Fibroblast of pulmonary artery (primary cell): ENCODE measurements around the gene CAPN9.

Experiments
- DNase-seq: peaks from one replicate; pipeline ENCODE4 v3.0.0-alpha.2; 2010; ENCODE audit warnings: low read depth
- H3K4me3 ChIP-seq: replicated peaks from 2 replicates; pipeline ENCODE4 v1.5.1; 2011; ENCODE audit warnings: low read depth, mild to moderate bottlenecking, control low read depth, low read length, moderate library complexity
- CTCF ChIP-seq: IDR thresholded peaks from 2 replicates; pipeline ENCODE4 v1.5.1; 2011; ENCODE audit warnings: mild to moderate bottlenecking, control low read depth, low read length, inconsistent platforms; ENCODE audit errors: missing control alignments

The CAPN9 gene

GRCh38 chr1:230706887-230707731 is 40.1 kb upstream of the CAPN9 start:
- H3K4me3 ChIP-seq: no peak overlapping the region
- TF ChIP-seq CTCF: no peak
- no peak for DNase-seq

- no peak for DNase-seq
- TF ChIP-seq CTCF: no peak
Observed at GRCh38 chr1:230707732-230708630, 39.2 kb upstream of the CAPN9 start.

GRCh38 chr1:230708631-230709580 is 38.3 kb upstream of the CAPN9 start:
- H3K4me3 ChIP-seq: no peak overlapping the region
- no peak for TF ChIP-seq CTCF
- no peak for DNase-seq

More at GRCh38 chr1:230707732-230708630, 39.2 kb upstream of the CAPN9 start:
- no peak overlapping the region for H3K4me3 ChIP-seq

- no peak for TF ChIP-seq CTCF
- H3K4me3 ChIP-seq: no peak overlapping the region
- DNase-seq: no peak
Observed at GRCh38 chr1:230709619-230710542, 37.3 kb upstream of the CAPN9 start.

GRCh38 chr1:230710543-230710904 is 36.7 kb upstream of the CAPN9 start:
- no peak for DNase-seq
- TF ChIP-seq CTCF: no peak

GRCh38 chr1:230711245-230711644 is 35.9 kb upstream of the CAPN9 start:
- DNase-seq: no peak
- TF ChIP-seq CTCF: no peak
- no peak overlapping the region for H3K4me3 ChIP-seq

More at GRCh38 chr1:230710543-230710904, 36.7 kb upstream of the CAPN9 start:
- H3K4me3 ChIP-seq: no peak overlapping the region
